NB4 (cell line): Measurements from ENCODE around the gene MXD4.
A peak's percentile ranks its signal among the peaks of the same experiment; 100 is the strongest.
"Not testable (repeated sequence)": the region's sequence is repeated elsewhere in the genome, so short reads cannot be mapped to it uniquely, and the experiment has no call there.

Experiments used
- DNase-seq: peaks from one replicate; pipeline ENCODE4 v3.0.0; 2010; ENCODE audit warnings: low read depth
- H3K4me3 ChIP-seq: one replicate; pipeline ENCODE4 v1.5.1; 2011; ENCODE audit warnings: mild to moderate bottlenecking, low read depth, low read length, moderate library complexity
- CTCF ChIP-seq: IDR thresholded peaks from one replicate; pipeline ENCODE4 v1.5.1; 2012; ENCODE audit warnings: low read depth, low read length
- MAX ChIP-seq: IDR thresholded peaks from 2 replicates; pipeline ENCODE4 v1.6.1; 2011; ENCODE audit warnings: low read depth, low read length
- MYC ChIP-seq: IDR thresholded peaks from 2 replicates; pipeline ENCODE4 v1.6.1; 2011; ENCODE audit warnings: low read depth, low read length
- POLR2A ChIP-seq: IDR thresholded peaks from 2 replicates; pipeline ENCODE4 v1.6.1; 2011; ENCODE audit warnings: mild to moderate bottlenecking; ENCODE audit not compliant: insufficient read length; ENCODE audit errors: extremely low read depth

The MXD4 gene

DNA sequence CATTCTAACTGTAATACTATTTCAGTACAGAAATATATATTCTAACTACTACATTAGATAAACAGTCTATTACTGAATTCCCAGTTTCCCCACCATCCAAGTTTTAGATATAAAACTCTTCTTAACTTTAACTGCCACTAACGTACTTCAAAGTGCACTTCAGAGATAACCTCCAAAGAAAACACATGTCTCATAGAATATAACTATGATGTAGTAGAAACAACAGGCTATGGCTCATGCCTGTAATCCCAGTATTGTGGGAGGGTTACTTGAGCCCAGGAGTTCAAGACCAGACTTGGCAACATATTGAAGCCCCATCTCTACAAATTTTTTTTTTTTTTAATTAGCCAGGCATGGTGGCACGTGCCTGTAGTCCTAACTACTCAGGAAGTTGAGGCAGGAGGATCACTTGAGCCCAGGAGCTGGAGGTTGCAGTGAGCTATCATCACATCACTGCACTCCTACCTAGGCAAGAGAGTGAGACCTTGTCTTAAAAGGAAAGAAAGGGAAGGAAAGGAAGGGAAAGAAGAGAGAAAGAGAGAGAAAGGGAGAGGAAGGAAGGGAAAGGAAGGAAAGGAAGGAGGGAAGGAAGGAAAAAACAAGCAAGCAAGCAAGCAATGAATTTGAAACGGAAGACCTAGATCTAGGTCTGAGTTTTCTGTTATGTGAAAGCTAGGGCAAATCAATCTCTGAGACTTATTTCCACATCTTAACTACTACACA, 24.8 kb downstream of the MXD4 start:
- DNase-seq: no peak
- TF ChIP-seq CTCF (no peak), POLR2A (no peak), MYC (no peak), MAX (no peak)
- peak overlapping the region; percentile 23 for H3K4me3 ChIP-seq

DNA sequence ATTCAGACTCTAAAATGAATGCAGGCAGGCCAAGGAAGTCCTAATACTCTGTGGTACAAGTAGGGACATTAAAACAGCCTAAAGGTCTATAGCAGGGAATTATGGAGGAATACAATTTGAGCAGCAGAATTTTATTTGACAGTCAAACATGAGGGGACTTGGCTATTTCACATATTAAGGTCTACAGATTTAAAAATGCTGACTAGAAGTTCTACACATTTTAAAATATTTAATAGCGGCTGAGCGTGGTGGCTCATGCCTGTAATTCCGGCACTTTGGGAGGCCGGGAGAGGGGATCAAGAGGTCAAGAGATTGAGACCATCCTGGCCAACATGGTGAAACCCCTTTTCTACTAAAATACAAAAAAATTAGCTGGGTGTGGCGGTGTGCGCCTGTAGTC, 30.8 kb downstream of the MXD4 start:
- no peak for DNase-seq
- TF ChIP-seq CTCF (no peak), MAX (no peak), POLR2A (no peak), MYC (no peak)
- no peak overlapping the region for H3K4me3 ChIP-seq

- TF ChIP-seq MYC (no peak), CTCF (no peak), MAX (no peak), POLR2A (no peak)
- no peak overlapping the region for H3K4me3 ChIP-seq
- no peak for DNase-seq
Measured at GRCh38 chr4:2226261-2226660, 35.6 kb downstream of the MXD4 start.

DNA sequence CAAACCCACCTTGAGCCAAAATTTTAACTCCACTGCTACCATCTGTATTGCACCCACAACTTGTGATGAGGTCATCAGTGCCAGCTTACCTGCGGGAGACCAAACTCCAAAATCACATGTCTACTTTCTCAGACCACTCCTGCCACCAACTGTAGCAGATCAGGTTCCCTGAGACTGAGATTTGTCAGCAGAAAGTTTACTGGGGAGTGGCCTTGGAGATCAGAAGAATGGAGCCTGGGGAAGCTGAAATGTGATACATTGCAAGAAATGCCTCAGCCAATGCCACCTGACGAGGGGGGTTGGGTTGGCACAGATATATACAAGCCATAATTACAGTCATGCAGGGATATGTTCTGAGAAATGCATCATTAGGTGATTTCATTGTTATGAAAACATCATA, 39.1 kb downstream of the MXD4 start:
- DNase-seq: no peak
- no peak for TF ChIP-seq MYC
- no peak for TF ChIP-seq MAX
- TF ChIP-seq POLR2A: no peak
- no peak for TF ChIP-seq CTCF
- H3K4me3 ChIP-seq: no peak overlapping the region

DNA sequence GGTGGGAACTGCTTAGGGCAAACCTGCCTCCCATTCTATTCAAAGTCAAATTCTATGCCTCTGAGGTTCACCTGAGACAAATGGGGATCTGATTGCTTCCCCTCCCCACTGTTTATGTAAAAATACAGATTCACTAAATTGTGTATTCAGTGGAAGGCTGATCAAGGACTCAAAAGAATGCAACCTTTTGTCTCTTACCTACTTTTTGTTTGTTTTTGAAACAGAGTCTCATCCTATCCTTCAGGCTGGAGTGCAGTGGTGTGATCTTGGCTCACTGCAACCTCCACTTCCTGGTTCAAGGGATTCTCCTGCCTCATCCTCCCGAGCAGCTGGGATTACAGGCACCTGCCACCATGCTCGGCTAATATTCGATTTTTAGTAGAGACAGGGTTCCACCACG, 40.5 kb downstream of the MXD4 start:
- DNase-seq, H3K4me3 ChIP-seq: not testable (repeated sequence)

- peak; percentile 84 for DNase-seq
- TF ChIP-seq MYC: peak; percentile 73
- no peak for TF ChIP-seq POLR2A
- TF ChIP-seq MAX: peak; percentile 72; the same call in 1 of the 2 replicates
- TF ChIP-seq CTCF: peak; percentile 96
- H3K4me3 ChIP-seq: no peak overlapping the region
Measured at GRCh38 chr4:2220016-2220630, 41.8 kb downstream of the MXD4 start.
